Mucosa of descending colon (tissue), 3 donors: ENCODE results near the gene PDCD1. TPM values are rescaled to one million over a fixed set of nuclear protein-coding genes. Genes with fewer than 3 reads are reported as not detected.
A peak's percentile ranks its signal among the peaks of the same experiment; 100 is the strongest.

Experiments used
- ATAC-seq: fragments of 200-7000 bp; cut with Tn5 transposase; one replicate; pipeline ENCODE4 v1.9.1; 2020; ENCODE audit warnings: mild to moderate bottlenecking, moderate library complexity
- DNase-seq, 3 donors: peaks; one replicate each; pipeline ENCODE4 v3.0.0-alpha.2; 2020
- H3K36me3 ChIP-seq: fragments of 200-600 bp; one replicate; pipeline ENCODE4 v1.8.0; 2021; ENCODE audit warnings: low read depth, mild to moderate bottlenecking
- H3K4me1 ChIP-seq: fragments of 200-600 bp; one replicate; pipeline ENCODE4 v1.8.0; 2021; ENCODE audit warnings: low read depth, mild to moderate bottlenecking
- H3K4me3 ChIP-seq: fragments of 200-600 bp; one replicate; pipeline ENCODE4 v1.8.0; 2021; ENCODE audit warnings: mild to moderate bottlenecking
- H3K9me3 ChIP-seq: fragments of 200-600 bp; one replicate; pipeline ENCODE4 v1.8.0; 2021; ENCODE audit warnings: mild to moderate bottlenecking
- intact Hi-C, 2 donors: fragments of 100-400 bp; cut with DNase I in 1 of 2; cut with micrococcal nuclease in 1 of 2; formaldehyde crosslinking; loops; one replicate each; pipeline versions ENCODE4 v1.11.0 to v1.11.1; 2022; cut with DNase I, micrococcal nuclease
- total RNA-seq, 3 donors: library from RNA; stranded (reverse); fragmentation: NEBNext Ultra II Directional in 2 of 3; extraction: Animal tissue kit (Norgen Biotek cat#: 25700) in 2 of 3; gene quantifications; one replicate each; pipeline versions ENCODE4 v1.2.1 to v1.2.4, GENCODE V29; 2021 to 2023
- TF ChIP-seq, protein P1 (sequence below): fragments of 200-600 bp; IDR thresholded peaks from one replicate; pipeline ENCODE4 v1.8.0; 2022; ENCODE audit warnings: antibody characterized with exemption, mild to moderate bottlenecking
- donor health status: DM: no; HTN: no; CAD: no; lungs with moderate emphysema.
- donor health status: DM: no; HTN: no; CAD: no.
- donor health status: DM: no; HTN: yes; CAD: no.

PDCD1 gene
- total RNA-seq, 3 donors from 2014 or later = 0.13 to 0.70 TPM; not detected in 1

DNA sequence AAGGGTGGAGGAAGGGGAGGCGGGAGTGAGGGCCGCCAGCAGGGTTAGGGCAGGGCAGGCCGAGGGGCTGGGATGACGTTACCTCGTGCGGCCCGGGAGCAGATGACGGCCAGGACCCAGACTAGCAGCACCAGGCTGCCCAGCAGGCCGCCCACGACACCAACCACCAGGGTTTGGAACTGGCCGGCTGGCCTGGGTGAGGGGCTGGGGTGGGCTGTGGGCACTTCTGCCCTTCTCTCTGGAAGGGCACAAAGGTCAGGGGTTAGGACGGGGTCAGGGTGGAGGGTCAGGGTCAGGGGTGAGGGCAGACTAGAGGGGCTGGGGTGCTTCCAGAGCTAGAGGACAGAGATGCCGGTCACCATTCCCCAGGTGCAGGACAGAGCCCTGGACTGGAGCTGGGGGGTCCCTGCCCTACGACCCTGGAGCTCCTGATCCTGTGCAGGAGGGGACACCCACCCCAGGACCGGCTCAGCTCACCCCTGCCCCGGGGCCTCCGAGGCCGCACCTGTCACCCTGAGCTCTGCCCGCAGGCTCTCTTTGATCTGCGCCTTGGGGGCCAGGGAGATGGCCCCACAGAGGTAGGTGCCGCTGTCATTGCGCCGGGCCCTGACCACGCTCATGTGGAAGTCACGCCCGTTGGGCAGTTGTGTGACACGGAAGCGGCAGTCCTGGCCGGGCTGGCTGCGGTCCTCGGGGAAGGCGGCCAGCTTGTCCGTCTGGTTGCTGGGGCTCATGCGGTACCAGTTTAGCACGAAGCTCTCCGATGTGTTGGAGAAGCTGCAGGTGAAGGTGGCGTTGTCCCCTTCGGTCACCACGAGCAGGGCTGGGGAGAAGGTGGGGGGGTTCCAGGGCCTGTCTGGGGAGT, 6.3 kb downstream of the PDCD1 start:
- Histone ChIP-seq H3K4me1 (no peaks in the 10 kb centered on the region), H3K36me3 (no peaks in the 10 kb centered on the region), H3K9me3 (no peaks in the 10 kb centered on the region), H3K4me3 (no peak overlapping the region)
- intact Hi-C loops = no loop called here
- TF ChIP-seq, protein P1, sequence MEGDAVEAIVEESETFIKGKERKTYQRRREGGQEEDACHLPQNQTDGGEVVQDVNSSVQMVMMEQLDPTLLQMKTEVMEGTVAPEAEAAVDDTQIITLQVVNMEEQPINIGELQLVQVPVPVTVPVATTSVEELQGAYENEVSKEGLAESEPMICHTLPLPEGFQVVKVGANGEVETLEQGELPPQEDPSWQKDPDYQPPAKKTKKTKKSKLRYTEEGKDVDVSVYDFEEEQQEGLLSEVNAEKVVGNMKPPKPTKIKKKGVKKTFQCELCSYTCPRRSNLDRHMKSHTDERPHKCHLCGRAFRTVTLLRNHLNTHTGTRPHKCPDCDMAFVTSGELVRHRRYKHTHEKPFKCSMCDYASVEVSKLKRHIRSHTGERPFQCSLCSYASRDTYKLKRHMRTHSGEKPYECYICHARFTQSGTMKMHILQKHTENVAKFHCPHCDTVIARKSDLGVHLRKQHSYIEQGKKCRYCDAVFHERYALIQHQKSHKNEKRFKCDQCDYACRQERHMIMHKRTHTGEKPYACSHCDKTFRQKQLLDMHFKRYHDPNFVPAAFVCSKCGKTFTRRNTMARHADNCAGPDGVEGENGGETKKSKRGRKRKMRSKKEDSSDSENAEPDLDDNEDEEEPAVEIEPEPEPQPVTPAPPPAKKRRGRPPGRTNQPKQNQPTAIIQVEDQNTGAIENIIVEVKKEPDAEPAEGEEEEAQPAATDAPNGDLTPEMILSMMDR = no peak
- ATAC-seq = no peak
- DNase-seq = peak in 1 of 3 donors; percentile 22

DNA sequence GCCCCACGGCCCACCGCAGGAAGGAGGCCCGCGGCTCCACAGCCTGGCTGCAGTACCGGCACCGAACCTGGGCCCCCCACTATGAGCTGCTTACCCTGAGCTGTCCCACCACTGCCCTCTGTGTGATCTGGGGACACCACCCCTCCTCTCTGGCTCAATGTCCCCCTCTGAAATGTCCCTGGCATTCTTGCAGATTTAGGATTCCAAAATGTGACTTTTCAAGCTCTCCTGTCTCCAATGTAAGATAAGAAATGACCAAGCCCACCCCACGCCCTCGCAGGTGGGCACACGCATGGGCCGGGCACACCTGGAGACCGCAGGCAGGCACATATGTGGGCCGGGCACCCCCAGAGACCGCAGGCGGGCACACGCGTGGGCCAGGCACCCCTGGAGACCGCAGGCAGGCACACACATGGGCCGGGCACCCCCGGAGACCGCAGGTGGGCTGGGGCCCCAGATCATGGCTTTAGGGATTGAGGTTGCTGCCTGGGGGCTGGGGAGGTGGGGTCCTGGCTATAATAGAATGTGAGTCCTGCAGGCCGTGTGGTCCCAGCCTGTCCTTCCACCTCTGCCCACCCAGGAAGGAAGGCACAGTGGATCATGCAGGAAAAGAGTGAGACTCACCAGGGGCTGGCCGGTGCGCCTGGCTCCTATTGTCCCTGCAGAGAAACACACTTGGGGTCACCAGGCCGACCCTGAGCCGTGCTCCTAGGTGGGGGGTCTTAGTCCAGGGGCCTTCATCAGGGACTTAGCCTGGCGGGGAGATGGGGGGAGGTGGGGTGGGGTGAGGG, 7.2 kb downstream of the PDCD1 start:
- no peak overlapping the region for H3K4me3 ChIP-seq
- intact Hi-C loops = no loop called here
- peak in 1 of 3 donors; percentile 14 for DNase-seq
- ATAC-seq = no peak
- H3K36me3 ChIP-seq = no peaks in the 10 kb centered on the region
- H3K9me3 ChIP-seq = no peaks in the 10 kb centered on the region
- TF ChIP-seq, protein P1 = no peak
- H3K4me1 ChIP-seq = no peaks in the 10 kb centered on the region

GRCh38 chr2:241850544-241851324, 8.0 kb downstream of the PDCD1 start:
- no peak for ATAC-seq
- H3K4me1 ChIP-seq = no peaks in the 10 kb centered on the region
- DNase-seq = no peak
- no peaks in the 10 kb centered on the region for H3K9me3 ChIP-seq
- H3K4me3 ChIP-seq = no peak overlapping the region
- TF ChIP-seq, protein P1 = no peak
- intact Hi-C loops = no loop called here
- H3K36me3 ChIP-seq = no peaks in the 10 kb centered on the region

DNA sequence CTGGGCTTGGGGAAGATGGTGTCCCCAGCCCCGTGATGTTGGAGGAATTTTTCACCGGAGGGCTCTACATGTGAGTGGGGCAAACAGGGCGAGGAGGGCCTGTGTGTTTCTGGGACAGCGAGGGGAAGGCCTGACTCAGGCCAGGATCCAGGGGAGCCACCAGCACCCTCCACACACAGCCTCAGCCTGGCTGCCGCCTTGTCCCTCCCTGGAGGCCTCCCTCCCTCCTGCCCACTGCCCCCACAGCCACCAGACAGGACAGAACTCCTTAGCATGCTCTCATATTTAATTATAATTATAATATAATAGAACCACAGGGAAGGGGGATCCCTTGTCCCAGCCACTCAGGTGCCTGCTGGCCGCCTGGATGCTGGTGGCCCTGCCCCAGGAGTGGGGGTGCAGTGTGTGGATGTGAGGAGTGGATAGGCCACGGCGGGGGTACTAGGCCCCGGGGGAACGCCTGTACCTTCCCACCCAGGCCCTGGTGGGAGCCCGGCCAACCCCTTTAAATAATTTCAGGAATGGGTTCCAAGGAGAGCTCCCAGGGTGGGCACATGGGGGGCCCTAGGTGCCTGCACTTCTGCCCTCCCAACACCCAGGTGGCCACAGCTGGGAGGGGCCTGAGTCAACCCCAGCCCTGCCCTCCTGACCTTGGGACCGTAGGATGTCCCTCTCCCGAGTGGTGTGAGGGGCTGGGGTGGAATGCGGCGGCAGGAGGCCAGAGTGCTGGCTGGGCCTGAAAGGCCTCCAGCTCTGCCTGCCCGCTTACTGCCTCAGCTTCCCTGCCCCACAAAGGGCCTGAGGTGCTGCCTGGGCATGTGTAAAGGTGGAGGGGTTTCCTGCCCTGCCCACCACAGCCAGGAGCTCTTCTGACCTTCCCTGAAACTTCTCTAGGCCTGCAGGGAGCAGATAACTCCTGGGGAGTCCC, 8.8 kb downstream of the PDCD1 start:
- H3K4me1 ChIP-seq = peaks cover under 1% of the 10 kb centered on the region
- ATAC-seq (no peak), DNase-seq (no peak)
- intact Hi-C loops = no loop called here
- no peak overlapping the region for H3K4me3 ChIP-seq
- H3K36me3 ChIP-seq = no peaks in the 10 kb centered on the region
- TF ChIP-seq, protein P1 = no peak
- H3K9me3 ChIP-seq = no peaks in the 10 kb centered on the region
